ENCODE data around the gene OR52E6. TPM values are rescaled to one million over a fixed set of nuclear protein-coding genes. Genes with fewer than 3 reads are reported as not detected.

The OR52E6 gene
- total RNA-seq, 2 donors from 2014 or later, result not detected

DNA sequence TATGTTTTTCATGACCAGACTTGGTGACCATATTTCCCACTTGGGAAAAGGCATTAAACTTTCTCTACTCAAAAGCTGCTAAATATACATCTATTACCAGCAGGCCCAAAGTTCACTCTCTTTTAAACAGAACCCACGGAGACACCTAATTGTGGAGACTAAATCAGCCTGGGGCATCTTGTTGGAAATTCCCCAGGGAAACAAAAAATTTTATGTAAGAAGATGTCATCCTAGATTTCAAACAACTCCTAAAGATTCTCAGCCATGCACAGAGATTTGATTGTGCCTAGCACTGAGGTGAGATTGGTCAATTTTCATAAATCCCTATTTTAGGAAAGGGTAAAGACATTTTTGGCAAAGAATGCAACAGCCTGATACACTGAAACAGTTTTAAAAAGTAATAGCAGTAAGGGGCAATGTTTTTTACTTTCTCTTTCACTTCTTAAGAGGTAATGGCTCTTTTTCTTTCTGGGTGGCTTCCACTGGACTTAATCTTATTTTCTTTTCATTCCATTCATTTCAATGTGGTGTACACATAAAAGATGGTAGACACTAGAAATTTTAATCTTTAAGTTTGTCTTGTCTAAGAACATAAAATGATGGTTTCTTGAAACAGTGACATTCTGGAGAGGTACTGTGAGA is 23.3 kb downstream of the OR52E6 start:
- H3K4me3 Mint-ChIP-seq, result no peak overlapping the region
- H3K36me3 ChIP-seq (ENCODE audit: control insufficient read depth, insufficient read depth, low read length), result no peaks in the 10 kb centered on the region
- no peaks in the 10 kb centered on the region for H3K36me3 Mint-ChIP-seq (ENCODE audit: low read depth)
- DNase-seq, result no peak
- no peak overlapping the region for H3K9ac ChIP-seq (ENCODE audit: extremely low read depth, low read length, poor library complexity, severe bottlenecking)
- no peaks in the 10 kb centered on the region for H3K9me3 ChIP-seq (ENCODE audit: control insufficient read depth, low read length)
- H3K9me3 Mint-ChIP-seq, result no peaks in the 10 kb centered on the region
- H3K27ac ChIP-seq (ENCODE audit: low read depth, low read length), result no peak overlapping the region
- TF ChIP-seq, protein P1, sequence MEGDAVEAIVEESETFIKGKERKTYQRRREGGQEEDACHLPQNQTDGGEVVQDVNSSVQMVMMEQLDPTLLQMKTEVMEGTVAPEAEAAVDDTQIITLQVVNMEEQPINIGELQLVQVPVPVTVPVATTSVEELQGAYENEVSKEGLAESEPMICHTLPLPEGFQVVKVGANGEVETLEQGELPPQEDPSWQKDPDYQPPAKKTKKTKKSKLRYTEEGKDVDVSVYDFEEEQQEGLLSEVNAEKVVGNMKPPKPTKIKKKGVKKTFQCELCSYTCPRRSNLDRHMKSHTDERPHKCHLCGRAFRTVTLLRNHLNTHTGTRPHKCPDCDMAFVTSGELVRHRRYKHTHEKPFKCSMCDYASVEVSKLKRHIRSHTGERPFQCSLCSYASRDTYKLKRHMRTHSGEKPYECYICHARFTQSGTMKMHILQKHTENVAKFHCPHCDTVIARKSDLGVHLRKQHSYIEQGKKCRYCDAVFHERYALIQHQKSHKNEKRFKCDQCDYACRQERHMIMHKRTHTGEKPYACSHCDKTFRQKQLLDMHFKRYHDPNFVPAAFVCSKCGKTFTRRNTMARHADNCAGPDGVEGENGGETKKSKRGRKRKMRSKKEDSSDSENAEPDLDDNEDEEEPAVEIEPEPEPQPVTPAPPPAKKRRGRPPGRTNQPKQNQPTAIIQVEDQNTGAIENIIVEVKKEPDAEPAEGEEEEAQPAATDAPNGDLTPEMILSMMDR (conservative IDR thresholded peaks at IDR 0.05), result no peak
- H3K4me1 ChIP-seq (ENCODE audit: control insufficient read depth, insufficient read depth, low read length), result no peaks in the 10 kb centered on the region
- no peaks in the 10 kb centered on the region for H3K27me3 ChIP-seq (ENCODE audit: control insufficient read depth, insufficient read depth, low read length, poor library complexity, severe bottlenecking)
- no peaks in the 10 kb centered on the region for H3K27me3 Mint-ChIP-seq (ENCODE audit: insufficient read depth)
- no peak overlapping the region for H3K4me3 ChIP-seq (ENCODE audit: low read length)
- no peak overlapping the region for H3K27ac Mint-ChIP-seq
- 91% methylated on average over 1 of the region's 1 CpG; no CpG with 5 or more reads in 1 of the 2 experiments for WGBS, 2 experiments (ENCODE audit: insufficient coverage in 1 of 2, insufficient read length in 1 of 2)
- no peaks in the 10 kb centered on the region for H3K4me1 Mint-ChIP-seq

DNA sequence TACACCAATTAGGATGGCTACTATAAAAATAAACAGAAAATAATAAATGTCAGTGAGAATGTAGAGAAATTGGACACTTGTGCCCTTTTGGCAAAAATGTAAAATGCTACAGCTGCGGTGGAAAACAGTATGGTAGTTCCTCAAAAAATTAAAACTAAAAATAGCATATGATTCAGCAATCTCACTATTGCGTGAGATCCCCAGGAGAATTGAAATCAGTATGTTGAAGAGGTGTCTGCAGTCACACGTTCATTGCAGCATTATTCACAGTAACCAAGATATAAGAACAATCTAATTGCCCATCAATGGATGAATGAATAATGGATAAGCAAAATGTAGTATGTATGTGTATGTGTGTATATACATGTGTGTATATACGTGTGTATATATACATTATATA is 26.2 kb downstream of the OR52E6 start:
- no peaks in the 10 kb centered on the region for H3K4me1 Mint-ChIP-seq
- H3K36me3 ChIP-seq (ENCODE audit: control insufficient read depth, insufficient read depth, low read length), result no peaks in the 10 kb centered on the region
- DNase-seq, result no peak

GRCh38 chr11:5809905-5810795 is 31.5 kb downstream of the OR52E6 start:
- H3K27me3 ChIP-seq (ENCODE audit: control insufficient read depth, insufficient read depth, low read length, poor library complexity, severe bottlenecking), result no peaks in the 10 kb centered on the region
- no peak overlapping the region for H3K9ac ChIP-seq (ENCODE audit: extremely low read depth, low read length, poor library complexity, severe bottlenecking)
- TF ChIP-seq, protein P1 (conservative IDR thresholded peaks at IDR 0.05), result no peak
- no peaks in the 10 kb centered on the region for H3K9me3 Mint-ChIP-seq
- H3K4me1 Mint-ChIP-seq, result peaks cover 7% of the 10 kb centered on the region
- no peak overlapping the region for H3K27ac ChIP-seq (ENCODE audit: low read depth, low read length)
- H3K4me3 Mint-ChIP-seq, result no peak overlapping the region
- WGBS, 2 experiments (ENCODE audit: insufficient coverage in 1 of 2, insufficient read length in 1 of 2), result 92 to 93% methylated on average over 4 to 5 of the region's 6 CpGs
- no peak overlapping the region for H3K4me3 ChIP-seq (ENCODE audit: low read length)
- DNase-seq, result no peak
- H3K9me3 ChIP-seq (ENCODE audit: control insufficient read depth, low read length), result no peaks in the 10 kb centered on the region
- H3K36me3 Mint-ChIP-seq (ENCODE audit: low read depth), result no peaks in the 10 kb centered on the region
- no peak overlapping the region for H3K27ac Mint-ChIP-seq
- H3K4me1 ChIP-seq (ENCODE audit: control insufficient read depth, insufficient read depth, low read length), result no peaks in the 10 kb centered on the region
- no peaks in the 10 kb centered on the region for H3K36me3 ChIP-seq (ENCODE audit: control insufficient read depth, insufficient read depth, low read length)
- H3K27me3 Mint-ChIP-seq (ENCODE audit: insufficient read depth), result peaks cover 10% of the 10 kb centered on the region

More for the DNA sequence above, 26.2 kb downstream of the OR52E6 start:
- no peak overlapping the region for H3K27ac ChIP-seq (ENCODE audit: low read depth, low read length)
- no peak overlapping the region for H3K27ac Mint-ChIP-seq
- H3K4me3 ChIP-seq (ENCODE audit: low read length), result no peak overlapping the region
- no peaks in the 10 kb centered on the region for H3K27me3 Mint-ChIP-seq (ENCODE audit: insufficient read depth)
- no peaks in the 10 kb centered on the region for H3K36me3 Mint-ChIP-seq (ENCODE audit: low read depth)
- no peaks in the 10 kb centered on the region for H3K4me1 ChIP-seq (ENCODE audit: control insufficient read depth, insufficient read depth, low read length)
- no peak overlapping the region for H3K4me3 Mint-ChIP-seq
- WGBS, 2 experiments (ENCODE audit: insufficient coverage in 1 of 2, insufficient read length in 1 of 2), result 87 to 100% methylated on average over 1 to 3 of the region's 4 CpGs
- no peaks in the 10 kb centered on the region for H3K9me3 Mint-ChIP-seq
- no peak overlapping the region for H3K9ac ChIP-seq (ENCODE audit: extremely low read depth, low read length, poor library complexity, severe bottlenecking)
- H3K27me3 ChIP-seq (ENCODE audit: control insufficient read depth, insufficient read depth, low read length, poor library complexity, severe bottlenecking), result no peaks in the 10 kb centered on the region
- no peaks in the 10 kb centered on the region for H3K9me3 ChIP-seq (ENCODE audit: control insufficient read depth, low read length)
- TF ChIP-seq, protein P1 (conservative IDR thresholded peaks at IDR 0.05), result no peak

Data from endodermal cell (in vitro differentiated cells).